K562 (cell line): ENCODE results near the gene IMMP2L. TPM values are rescaled to one million over a fixed set of nuclear protein-coding genes. Genes with fewer than 3 reads are reported as not detected.

Experiments
- ATAC-seq: fragments of 200-7000 bp; cut with Tn5 transposase; 3 replicates; pipeline ENCODE4 v1.9.1; 2020; ENCODE audit warnings: moderate library complexity
- BruUV-seq: library from RNA; stranded (reverse); fragments of 400-500 nt; replicated peaks from 2 replicates; lab custom pipeline; 2021; lab: Mats Ljungman, UMichigan
- CTCF ChIA-PET: fragments of 300-600 bp; formaldehyde crosslinking; extraction: SDS; loops from one replicate; lab custom pipeline; 2021; ENCODE audit warnings: low intra/inter-chr PET ratio; lab: Yijun Ruan, JAX
- POLR2A ChIA-PET: fragments of 300-600, 350-650 bp; sonication (Branson Sonifier 250); formaldehyde crosslinking; extraction: SDS; loops from one replicate; lab custom pipeline; 2021; ENCODE audit warnings: antibody characterized with exemption, inconsistent platforms; lab: Yijun Ruan, JAX
- DNase-seq, 4 experiments: peaks; one replicate each; pipeline versions ENCODE4 v3.0.0 to v3.0.0-alpha.2; 2011 to 2018; ENCODE audit warnings: low spot score in 3 of 4, mixed read lengths in 3 of 4; ENCODE audit errors: extremely low read depth in 1 of 4
- FAIRE-seq: peaks from 2 replicates; lab custom pipeline; 2011; peaks lifted over from hg19 to GRCh38; lab: Jason Lieb, UNC
- H2AFZ ChIP-seq: 2 replicates; pipeline ENCODE4 v1.6.0; 2011; ENCODE audit warnings: low read depth, low read length, control low read depth, inconsistent platforms
- H3K27ac ChIP-seq: fragments of 200-600 bp; 3 replicates; pipeline ENCODE4 v1.8.0; 2011; ENCODE audit warnings: low read depth, mild to moderate bottlenecking, control low read depth, inconsistent platforms, low read length, moderate library complexity, mixed read lengths; ENCODE audit errors: extremely low read depth
- H3K27me3 ChIP-seq, 2 experiments: fragments of 300-600 bp in 1 of 2; 2 replicates in 1 of 2; 3 replicates in 1 of 2; pipeline versions ENCODE4 v1.6.0 to v1.8.0; 2011; ENCODE audit warnings: inconsistent platforms in 2 of 2, low read length in 2 of 2, mild to moderate bottlenecking in 1 of 2, mixed read lengths in 1 of 2, moderate library complexity in 1 of 2; ENCODE audit not compliant: control insufficient read depth in 2 of 2, insufficient read depth in 2 of 2
- H3K36me3 ChIP-seq: fragments of 300-600 bp; 3 replicates; pipeline ENCODE4 v1.8.0; 2011; ENCODE audit warnings: mild to moderate bottlenecking, low read length, inconsistent platforms; ENCODE audit not compliant: control insufficient read depth, insufficient read depth
- H3K4me1 ChIP-seq, 2 experiments: fragments of 200-600 bp in 1 of 2; replicated peaks in 1 of 2; 2 replicates in 1 of 2; 3 replicates in 1 of 2; pipeline versions ENCODE4 v1.5.1 to v1.8.0; 2011; ENCODE audit warnings: inconsistent platforms in 2 of 2, low read length in 2 of 2, mild to moderate bottlenecking in 1 of 2, mixed read lengths in 1 of 2, moderate library complexity in 1 of 2; ENCODE audit not compliant: control insufficient read depth in 2 of 2, insufficient read depth in 2 of 2
- H3K4me2 ChIP-seq: 2 replicates; pipeline ENCODE4 v1.6.1; 2011; ENCODE audit warnings: low read length, control low read depth, inconsistent platforms, mixed read lengths; ENCODE audit not compliant: insufficient read depth
- H3K4me3 ChIP-seq: fragments of 200-600 bp; sonication (generic), shearing (Covaris generic); 2 replicates; pipeline ENCODE4 v1.5.1; 2016; ENCODE audit warnings: control low read depth, inconsistent platforms
- H3K79me2 ChIP-seq: fragments of 200-600 bp; 3 replicates; pipeline ENCODE4 v1.8.0; 2011; ENCODE audit warnings: low read length, inconsistent platforms; ENCODE audit not compliant: control insufficient read depth, insufficient read depth
- H3K9ac ChIP-seq, 2 experiments: 2 replicates each; pipeline versions ENCODE4 v1.6.0 to v1.6.1; 2011; ENCODE audit warnings: low read depth in 2 of 2, low read length in 2 of 2, control low read depth in 1 of 2, inconsistent platforms in 1 of 2, mild to moderate bottlenecking in 1 of 2, mixed read lengths in 1 of 2; ENCODE audit not compliant: insufficient read depth in 1 of 2
- H3K9me1 ChIP-seq: one replicate; pipeline ENCODE4 v1.6.0; 2011; ENCODE audit warnings: inconsistent platforms, mild to moderate bottlenecking, low read length, moderate library complexity; ENCODE audit not compliant: control insufficient read depth, insufficient read depth
- H3K9me3 ChIP-seq: replicated peaks from 2 replicates; pipeline ENCODE4 v1.5.1; 2011; ENCODE audit warnings: low read depth, low read length, inconsistent platforms; ENCODE audit not compliant: control insufficient read depth, insufficient read depth
- H4K20me1 ChIP-seq: replicated peaks from 2 replicates; pipeline ENCODE4 v1.6.1; 2011; ENCODE audit warnings: low read length, inconsistent platforms, mixed read lengths; ENCODE audit not compliant: control insufficient read depth, insufficient read depth
- HOXB6 ChIP-seq: fragments of 250-450 bp; sonication (Bioruptor Pico); IDR thresholded peaks from 2 replicates; pipeline ENCODE4 v1.5.1; 2022; ENCODE audit warnings: mild to moderate bottlenecking, borderline replicate concordance
- MYNN ChIP-seq, 2 experiments: sonication (generic); formaldehyde crosslinking in 1 of 2; IDR thresholded peaks; 2 replicates each; pipeline versions ENCODE4 v1.5.0 to v1.6.1; 2016 to 2020; ENCODE audit warnings: antibody characterized with exemption in 1 of 2, missing genetic modification reagents in 1 of 2
- SIN3B ChIP-seq: fragments of 450-650 bp; IDR thresholded peaks from 2 replicates; pipeline ENCODE4 v1.6.1; 2017; ENCODE audit warnings: low read depth, mild to moderate bottlenecking, moderate library complexity
- WGBS: fragments of 100-300 bp; shearing (Covaris generic); methylation state at CpG from one replicate; pipeline ENCODE4 v1.1.6; 2016; ENCODE audit warnings: low coverage, mixed read lengths; ENCODE audit not compliant: insufficient coverage; ENCODE audit errors: missing lambda C conversion rate; 5-methylcytosine and 5-hydroxymethylcytosine counted together
- in situ Hi-C: fragments of 300-500 bp; cut with MboI; formaldehyde crosslinking; loops from 4 replicates; pipeline ENCODE4 v1.15.0; 2018; ENCODE audit warnings: inconsistent platforms, mixed read lengths
- intact Hi-C: fragments of 100-400 bp; cut with micrococcal nuclease; formaldehyde crosslinking; loops from 2 replicates; pipeline ENCODE4 v1.14.2; 2022
- polyA plus RNA-seq, 8 experiments: library from polyadenylated mRNA; depleted of rRNA in 4 of 8; stranded (reverse) in 5 of 8; unstranded in 3 of 8; fragments of >200 nt; fragmentation: Nextera tagmentation in 2 of 8; fragmentation: Illumina TruSeq in 1 of 8; extraction: Ambion mirVana in 2 of 8; extraction: Trizol in 1 of 8; gene quantifications; 2 replicates each; pipeline versions ENCODE4 v1.2.1 to v1.2.3, GENCODE V29; 2011 to 2014; ENCODE audit warnings: inconsistent platforms in 1 of 8, missing spikeins in 1 of 8
- total RNA-seq, 7 experiments: library from RNA; depleted of rRNA in 6 of 7; stranded (reverse); fragments of >200 nt in 6 of 7; fragmentation: Illumina TruSeq in 2 of 7; extraction: Trizol in 2 of 7; gene quantifications; 2 replicates each; pipeline versions ENCODE4 v1.2.1 to v1.2.3, GENCODE V29; 2011 to 2021; ENCODE audit warnings: low replicate concordance in 1 of 7

IMMP2L gene
- total and polyA plus RNA-seq, 9 of the 15 experiments (the other 6 are each of a cell fraction or from before 2014, with no cell fraction given), result 29.7 to 116 (median 53.0) TPM

DNA sequence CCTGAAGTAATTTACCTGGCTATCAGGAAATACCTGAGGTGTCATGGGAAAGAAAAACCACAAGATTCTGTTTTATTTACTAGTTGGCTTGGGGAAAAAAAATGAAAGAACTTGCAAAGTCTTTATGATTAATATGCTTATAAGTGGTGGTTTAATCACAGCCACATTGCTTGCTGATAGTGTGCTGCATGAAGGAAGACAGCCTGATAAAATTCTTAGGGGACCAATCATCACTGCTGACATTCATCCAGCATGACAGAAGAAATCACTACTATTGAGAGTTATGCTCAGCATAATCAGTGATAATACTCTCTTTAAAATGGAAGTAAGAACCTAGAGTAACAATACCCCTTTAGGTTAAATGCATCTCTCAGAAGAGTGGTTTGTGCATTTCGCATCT lies 621.5 kb downstream of the IMMP2L start:
- H4K20me1 ChIP-seq, result no peaks in the 10 kb centered on the region
- H3K4me1 ChIP-seq, result no peaks in the 10 kb centered on the region
- H3K9me3 ChIP-seq, result no peaks in the 10 kb centered on the region
- ChIA-PET CTCF (no interaction called here), POLR2A (no interaction called here)
- DNase-seq, result no peak
- no peaks in the 10 kb centered on the region for H3K79me2 ChIP-seq
- WGBS, result 26% methylated on average over 1 of the region's 1 CpG
- H3K27ac ChIP-seq, result no peak overlapping the region
- H2AFZ ChIP-seq, result no peak overlapping the region
- no TSS peak for BruUV-seq
- H3K4me3 ChIP-seq, result no peak overlapping the region
- TF ChIP-seq HOXB6 (CRISPR knock-in tag), result no peak
- no peak for FAIRE-seq
- H3K36me3 ChIP-seq, result no peaks in the 10 kb centered on the region
- H3K9me1 ChIP-seq, result no peaks in the 10 kb centered on the region
- in situ Hi-C loops (no loop called here), intact Hi-C loops (no loop called here)
- no peak overlapping the region for H3K4me2 ChIP-seq
- no peak overlapping the region for H3K9ac ChIP-seq
- ATAC-seq, result no peak
- no peaks in the 10 kb centered on the region for H3K27me3 ChIP-seq

DNA sequence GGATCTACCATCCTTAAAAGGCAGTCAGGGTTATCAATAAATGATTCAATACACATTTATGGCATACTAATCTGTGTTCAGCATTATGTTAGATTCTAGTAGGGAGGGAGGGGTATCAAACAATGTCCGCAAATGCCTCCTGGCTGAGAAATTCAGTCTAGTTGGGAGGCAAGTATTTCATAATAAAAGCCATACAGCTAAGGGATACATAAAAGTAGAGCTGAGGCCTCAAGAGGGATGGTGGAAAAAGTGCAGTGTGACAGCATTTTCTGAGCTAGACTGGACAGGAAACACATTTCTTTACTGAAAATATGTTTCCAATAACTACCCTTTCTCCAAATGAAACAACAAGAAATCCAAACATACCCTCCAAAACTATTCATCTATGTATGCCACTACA lies 624.1 kb downstream of the IMMP2L start:
- in situ Hi-C loops, result no loop called here
- no peak for ATAC-seq
- POLR2A ChIA-PET, result no interaction called here

More for the DNA sequence above, 624.1 kb downstream of the IMMP2L start:
- H3K4me2 ChIP-seq, result no peak overlapping the region
- H4K20me1 ChIP-seq, result no peaks in the 10 kb centered on the region
- no peak for DNase-seq
- H2AFZ ChIP-seq, result no peak overlapping the region
- WGBS, result 83% methylated on average over 1 of the region's 1 CpG
- CTCF ChIA-PET, result no interaction called here
- BruUV-seq, result no TSS peak
- H3K9me3 ChIP-seq, result no peaks in the 10 kb centered on the region
- H3K79me2 ChIP-seq, result no peaks in the 10 kb centered on the region
- no peak for FAIRE-seq
- H3K9me1 ChIP-seq, result no peaks in the 10 kb centered on the region
- no peaks in the 10 kb centered on the region for H3K4me1 ChIP-seq
- no peak overlapping the region for H3K27ac ChIP-seq
- no peak overlapping the region for H3K9ac ChIP-seq
- H3K27me3 ChIP-seq, result no peaks in the 10 kb centered on the region
- H3K4me3 ChIP-seq, result no peak overlapping the region
- TF ChIP-seq MYNN (IDR thresholded peaks at IDR 0.05) (peak; percentile 51; the same call in 1 of the 2 replicates), MYNN (CRISPR knock-in tag; IDR thresholded peaks at IDR 0.05) (no peak), SIN3B (no peak)
- H3K36me3 ChIP-seq, result no peaks in the 10 kb centered on the region
- intact Hi-C loops, result no loop called here
